NCI-H1417 treated with DMSO at 0.1 percent for 48 hours (cell line): ENCODE data around the gene CAPN5.
"Not testable (repeated sequence)": the region's sequence is repeated elsewhere in the genome, so short reads cannot be mapped to it uniquely, and the experiment has no call there.

Source experiments
- DNase-seq: peaks from one replicate; lab custom pipeline; 2025; lab: John Stamatoyannopoulos, UW

The CAPN5 gene

DNA sequence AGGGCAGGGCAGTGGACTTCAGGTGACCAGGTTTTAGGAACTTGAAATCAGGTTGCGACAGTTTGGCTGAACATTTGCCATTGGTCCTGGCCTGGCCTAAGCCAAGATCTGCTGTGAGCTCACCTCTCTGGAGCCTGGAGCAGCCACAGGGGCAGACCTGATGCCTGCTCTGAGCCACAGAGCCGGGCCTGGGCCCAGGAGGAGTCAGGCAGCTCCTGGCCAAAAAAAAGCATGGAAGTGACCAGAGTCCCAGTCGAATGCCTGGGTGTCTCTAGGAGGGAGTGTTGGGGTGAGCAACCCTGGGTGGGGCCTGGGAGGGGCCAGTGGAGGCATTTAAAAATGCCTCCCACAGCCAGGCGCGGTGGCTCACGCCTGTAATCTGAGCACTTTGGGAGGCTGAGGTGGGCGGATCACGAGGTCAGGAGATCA lies 29.8 kb downstream of the CAPN5 start:
- DNase-seq = no peak

DNA sequence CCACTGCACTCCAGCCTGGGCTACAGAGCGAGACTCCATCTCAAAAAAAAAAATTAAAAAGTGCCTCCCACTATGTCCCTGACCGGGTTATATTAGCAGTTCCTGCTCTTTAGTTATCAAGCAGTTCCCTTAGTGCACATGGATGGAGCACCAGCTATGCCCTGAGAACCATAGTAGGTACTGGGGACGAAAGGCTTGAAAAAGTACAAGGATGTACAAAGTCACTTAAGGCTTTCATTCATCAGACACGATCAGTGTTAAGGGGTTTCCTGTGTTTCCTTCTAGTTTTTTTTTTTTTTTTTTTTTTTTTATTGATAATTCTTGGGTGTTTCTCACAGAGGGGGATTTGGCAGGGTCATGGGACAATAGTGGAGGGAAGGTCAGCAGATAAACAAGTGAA lies 30.4 kb downstream of the CAPN5 start:
- DNase-seq = not testable (repeated sequence)

DNA sequence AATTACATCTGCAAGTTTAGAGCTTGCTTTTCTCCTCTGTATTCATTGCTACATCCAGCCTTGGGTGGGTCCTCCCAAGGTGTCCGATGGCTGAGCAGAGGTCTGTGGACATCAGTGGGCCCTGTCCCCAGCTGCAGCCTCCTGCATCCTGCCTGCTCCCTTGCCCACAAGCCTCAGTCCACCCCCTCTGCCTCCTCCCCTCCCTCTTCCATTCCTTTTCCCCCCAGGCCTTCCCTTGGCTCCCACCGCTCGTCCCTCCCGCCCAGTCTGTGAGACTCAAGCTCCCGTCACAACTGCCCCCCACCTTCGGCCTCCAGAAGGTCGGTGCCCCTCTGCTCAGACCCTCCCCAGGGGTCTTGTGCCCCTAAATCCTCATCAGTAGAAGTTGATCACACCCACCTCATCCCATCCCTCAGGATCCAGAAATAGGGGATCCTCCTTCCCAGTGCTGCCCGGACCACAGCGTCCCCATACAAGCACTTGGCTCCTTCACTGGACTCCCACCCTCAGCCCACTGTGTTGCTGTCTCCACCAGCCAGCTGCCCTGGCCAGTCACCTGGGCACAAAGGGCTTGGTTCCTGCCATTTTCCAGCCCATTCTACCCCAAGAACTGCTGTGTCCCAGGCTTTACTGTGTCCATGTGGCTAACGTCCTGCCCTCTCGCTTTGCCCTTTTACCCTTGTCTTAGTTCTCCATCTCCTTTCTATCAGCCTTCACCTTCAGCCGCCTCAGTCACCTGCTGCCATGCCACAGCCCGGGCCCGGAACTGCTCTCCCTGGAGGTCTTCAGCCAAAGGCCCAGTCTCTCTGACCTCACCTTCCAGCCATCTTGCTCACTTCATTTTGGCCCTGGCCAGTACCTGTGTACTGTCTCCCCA lies 33.6 kb downstream of the CAPN5 start:
- no peak for DNase-seq

DNA sequence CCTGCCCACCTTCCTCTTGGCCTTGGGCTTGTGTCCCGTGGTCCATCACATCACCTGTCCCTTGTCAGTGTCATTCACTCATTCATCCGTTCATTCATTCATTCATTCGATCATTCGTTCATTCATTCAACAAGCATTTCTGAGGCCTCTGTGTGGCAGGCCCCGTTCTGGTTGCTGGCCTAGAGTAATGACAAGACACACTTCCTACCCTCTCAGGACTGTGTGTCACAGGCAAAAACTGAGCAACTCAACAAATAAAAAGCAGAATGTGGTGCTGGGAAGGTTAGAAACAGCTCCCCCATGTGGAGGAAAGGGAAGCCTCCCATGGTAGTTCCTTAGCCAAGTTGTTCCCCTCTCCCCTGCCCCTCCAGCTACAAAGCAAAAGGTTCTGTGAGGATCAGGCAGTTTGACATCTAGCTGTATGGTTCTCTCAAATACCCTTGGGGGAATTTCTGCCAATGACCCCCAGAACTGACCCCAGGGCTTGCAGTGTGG lies 34.3 kb downstream of the CAPN5 start:
- no peak for DNase-seq

DNA sequence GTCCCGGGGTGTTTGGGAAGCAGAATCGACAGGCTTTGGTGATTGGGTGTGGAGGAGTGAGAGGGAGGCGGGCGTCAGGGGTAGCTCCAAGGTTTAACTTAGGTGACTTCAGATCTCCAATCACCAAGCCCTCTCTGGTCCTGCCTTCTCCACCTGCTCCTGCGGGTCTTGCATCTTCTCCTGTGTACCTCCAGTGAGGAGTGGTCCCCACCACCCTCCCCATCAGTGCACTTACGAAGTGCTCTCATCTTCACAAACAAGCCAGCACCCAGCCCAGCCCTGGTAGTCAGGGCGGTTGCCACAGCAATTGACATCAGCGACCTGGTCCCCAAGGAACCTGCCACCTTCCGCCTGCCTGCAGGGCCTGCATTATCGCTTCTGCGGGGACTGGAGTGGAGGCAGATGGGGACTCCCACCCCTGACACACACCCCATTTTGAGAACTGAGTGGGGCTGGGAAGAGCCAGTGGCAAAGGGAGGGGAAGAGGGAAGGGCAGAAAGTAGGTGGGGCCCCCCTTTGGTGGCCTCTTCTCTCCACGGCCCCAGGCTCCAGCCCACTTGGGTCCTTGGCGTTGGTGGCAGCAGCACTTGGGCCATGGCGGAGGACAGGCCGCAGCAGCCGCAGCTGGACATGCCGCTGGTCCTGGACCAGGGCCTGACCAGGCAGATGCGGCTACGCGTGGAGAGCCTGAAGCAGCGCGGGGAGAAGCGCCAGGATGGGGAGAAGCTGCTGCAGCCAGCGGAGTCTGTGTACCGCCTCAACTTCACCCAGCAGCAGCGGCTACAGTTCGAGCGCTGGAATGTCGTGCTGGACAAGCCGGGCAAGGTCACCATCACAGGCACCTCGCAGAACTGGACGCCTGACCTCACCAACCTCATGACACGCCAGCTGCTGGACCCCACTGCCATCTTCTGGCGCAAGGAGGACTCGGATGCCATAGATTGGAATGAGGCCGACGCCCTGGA lies 35.8 kb downstream of the CAPN5 start, which contains the start of gene OMP:
Gene OMP (plus strand): TSS at position 595 of the 965 bp plus-strand sequence. CDS start 0 bp downstream, at position 595.
- DNase-seq = no peak

DNA sequence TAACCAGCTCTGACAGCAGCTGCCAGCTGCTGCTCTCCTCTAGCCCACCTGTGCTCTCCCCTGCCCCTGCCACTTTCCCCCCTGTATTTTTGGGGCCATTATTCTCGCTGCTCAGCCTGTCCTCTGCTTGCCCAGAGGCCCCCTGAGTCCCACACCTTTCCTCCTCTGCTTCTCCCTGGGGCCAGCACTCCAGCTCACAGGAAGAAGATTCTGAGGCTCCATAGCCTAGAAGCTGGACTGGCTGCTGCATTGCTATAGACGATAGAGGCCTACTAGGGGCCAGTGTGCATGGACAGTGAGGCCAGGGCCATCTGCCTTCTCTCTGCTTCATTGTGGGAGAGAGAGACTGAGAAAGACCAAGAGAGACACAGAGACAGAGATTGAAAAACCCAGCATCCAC lies 36.5 kb downstream of the CAPN5 start:
- DNase-seq = no peak

DNA sequence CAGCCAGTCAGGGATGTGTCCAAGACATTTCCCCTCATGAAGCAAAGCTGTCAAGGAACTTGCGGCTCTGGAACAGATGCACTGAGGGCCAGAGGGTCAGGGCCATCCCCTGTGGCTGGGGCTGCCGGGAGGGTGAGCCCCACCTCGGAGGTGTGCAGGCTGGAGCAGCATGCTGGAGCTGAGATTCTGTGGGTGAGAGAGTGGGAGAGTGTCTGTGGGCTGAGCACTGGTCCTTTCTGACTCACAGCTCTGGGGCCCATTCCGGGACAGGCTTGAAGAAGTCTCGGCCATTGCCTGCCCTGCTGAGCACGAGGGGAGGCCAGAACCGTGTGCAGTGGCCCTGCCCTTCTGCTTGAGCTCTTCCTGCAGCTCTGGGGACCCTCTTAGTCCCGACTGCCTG lies 38.0 kb downstream of the CAPN5 start:
- no peak for DNase-seq

DNA sequence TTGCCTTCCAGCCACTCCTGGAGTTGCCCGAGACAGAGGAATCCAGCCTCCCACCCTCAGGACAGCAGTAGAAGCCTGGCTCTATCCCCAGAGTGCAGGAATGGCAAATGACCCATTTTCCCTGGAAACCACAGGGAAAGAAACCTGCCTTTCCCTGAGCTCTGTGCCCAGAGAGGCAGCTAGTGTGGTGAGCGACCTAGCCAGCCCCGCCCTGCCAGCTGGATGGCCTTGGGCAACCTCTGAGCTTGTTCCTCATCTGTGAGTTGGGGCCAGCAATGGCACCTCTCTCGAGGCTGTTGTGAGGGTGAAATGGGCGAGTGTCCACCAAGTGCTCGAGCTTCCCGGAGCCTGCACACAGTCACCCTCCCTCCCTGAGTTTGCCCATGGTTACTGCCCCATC lies 39.5 kb downstream of the CAPN5 start:
- no peak for DNase-seq

DNA sequence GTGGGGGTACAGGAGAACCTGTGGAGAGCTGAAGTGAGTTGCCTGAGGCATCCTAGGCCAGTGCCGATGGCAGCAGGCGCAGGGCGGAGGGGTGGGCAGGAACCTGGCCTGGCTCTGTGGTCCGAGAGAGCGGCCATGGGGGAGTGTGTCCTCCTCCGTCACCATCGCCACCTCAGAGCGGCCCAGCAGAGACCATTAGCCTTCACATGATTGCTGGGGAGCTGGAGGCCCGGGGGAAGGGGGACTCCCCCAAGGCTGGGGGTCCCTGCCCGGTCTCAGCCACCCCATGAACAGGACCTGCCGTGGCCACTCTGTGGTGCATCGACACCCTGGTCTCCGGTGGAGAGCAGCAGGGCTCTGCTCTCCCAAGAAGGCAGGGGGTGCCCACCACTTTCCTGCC lies 40.0 kb downstream of the CAPN5 start:
- no peak for DNase-seq

DNA sequence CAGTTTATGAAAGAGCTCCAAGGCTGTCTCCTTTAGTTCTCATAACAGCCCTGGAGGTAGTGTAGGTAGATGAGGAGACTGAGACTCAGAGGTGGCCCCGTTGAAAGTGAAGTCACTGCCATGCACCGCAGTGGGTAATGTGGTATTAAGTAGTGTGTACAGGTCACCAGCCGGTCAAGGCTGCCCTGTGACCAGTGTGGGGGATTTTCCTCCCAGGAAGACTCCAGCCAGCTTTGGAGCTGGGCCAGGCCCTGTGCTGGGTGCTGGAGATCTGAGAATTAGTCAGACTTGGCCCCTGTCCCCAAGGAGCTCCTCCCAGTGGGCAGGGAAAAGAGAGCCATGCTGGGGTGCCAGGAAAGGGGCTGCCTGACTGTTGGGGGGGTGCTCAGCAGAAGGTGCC lies 41.2 kb downstream of the CAPN5 start:
- DNase-seq = no peak

DNA sequence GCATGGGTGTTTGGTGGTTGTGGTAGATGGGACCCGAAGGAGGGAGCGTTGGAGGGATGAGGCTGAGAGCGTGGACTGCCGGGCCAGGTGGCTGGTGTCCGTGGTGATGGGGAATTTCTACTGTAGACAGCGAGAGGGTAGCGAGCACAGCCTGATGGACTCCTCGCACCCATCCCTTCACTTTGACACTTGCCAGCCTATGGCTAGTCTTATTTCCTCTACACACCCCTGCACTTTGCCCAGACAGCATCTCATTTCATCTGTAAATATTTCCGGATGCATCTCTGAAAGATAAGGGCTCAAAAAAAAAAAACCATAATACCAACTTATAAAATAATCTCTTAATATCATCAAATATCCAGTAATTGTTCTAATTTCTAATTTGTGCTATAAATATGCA lies 41.7 kb downstream of the CAPN5 start:
- no peak for DNase-seq

DNA sequence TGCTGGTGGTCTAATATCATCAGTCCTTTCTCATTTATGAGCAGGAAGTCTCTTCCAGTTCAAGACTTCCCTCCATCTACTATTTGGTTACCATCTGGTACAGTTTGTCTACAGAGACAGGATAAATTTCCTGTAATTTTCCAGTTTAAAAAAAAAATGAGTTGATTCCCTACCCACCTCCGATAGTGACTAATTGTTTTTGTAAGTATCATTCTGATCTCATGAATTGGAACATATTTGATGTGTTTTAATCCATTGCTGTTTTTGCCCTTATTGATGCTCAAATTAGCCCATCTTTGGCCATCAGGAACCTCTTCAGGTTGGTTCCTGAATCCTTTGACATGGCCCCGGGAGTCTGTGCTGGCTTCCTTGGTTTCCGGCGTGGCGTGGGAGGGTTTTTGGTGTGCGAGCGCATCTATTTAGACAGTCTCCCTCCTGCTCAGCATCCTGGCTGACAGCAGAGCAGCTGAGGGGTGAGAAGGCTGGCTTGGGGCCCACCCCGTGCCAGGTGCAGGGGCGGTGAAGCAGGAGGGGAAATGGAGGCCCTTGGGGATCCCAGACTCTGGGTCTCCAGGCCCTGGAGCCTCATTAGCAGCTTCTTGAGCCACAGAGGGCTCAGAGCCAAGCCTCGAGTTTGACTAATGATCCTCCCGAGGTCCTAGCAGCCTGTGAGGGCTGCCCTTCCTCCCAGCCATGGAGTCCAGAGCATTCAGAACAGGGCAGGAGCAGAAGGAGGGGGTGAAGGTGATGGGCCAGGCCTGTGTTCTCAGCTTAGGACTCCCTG lies 42.7 kb downstream of the CAPN5 start:
- DNase-seq = no peak

DNA sequence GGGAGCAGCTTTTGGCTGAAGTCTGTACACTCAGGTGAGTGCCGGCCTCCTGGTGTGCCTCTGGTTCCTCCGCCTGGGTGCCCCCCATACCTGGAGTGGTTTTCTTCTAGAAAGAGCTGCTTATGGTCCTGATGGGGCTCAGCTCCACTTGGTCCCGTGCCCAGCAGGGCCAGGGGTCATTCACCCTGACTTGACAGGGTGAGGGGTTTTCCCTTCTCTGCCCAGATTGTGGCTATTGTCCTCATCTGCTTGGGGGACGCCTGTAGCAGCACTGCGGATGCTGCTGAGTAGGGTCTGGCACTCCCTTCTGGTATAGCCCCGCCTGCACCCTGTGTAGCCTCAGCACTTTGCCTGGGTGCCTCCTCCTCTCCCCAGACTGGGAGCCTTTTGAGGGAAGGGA lies 44.1 kb downstream of the CAPN5 start:
- DNase-seq = no peak

DNA sequence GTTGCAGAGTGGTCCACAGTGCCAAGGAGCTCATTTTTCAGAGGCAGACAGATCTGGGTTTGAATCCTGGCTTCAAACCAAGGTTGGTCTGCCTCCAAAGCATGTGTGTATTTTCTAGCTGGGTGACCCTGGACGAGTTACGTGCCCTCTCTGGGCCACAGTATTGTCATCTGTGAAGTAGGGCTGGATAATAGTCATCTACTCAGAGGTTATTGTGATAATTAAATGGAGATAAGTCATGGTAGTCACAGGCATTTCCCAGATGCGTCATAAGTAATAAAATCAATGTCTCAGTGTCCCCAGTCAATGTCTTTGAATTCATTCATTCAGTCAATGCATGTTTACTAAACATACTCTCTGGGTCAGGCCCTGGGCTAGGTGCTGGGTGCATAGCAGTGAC lies 44.5 kb downstream of the CAPN5 start:
- DNase-seq = no peak

DNA sequence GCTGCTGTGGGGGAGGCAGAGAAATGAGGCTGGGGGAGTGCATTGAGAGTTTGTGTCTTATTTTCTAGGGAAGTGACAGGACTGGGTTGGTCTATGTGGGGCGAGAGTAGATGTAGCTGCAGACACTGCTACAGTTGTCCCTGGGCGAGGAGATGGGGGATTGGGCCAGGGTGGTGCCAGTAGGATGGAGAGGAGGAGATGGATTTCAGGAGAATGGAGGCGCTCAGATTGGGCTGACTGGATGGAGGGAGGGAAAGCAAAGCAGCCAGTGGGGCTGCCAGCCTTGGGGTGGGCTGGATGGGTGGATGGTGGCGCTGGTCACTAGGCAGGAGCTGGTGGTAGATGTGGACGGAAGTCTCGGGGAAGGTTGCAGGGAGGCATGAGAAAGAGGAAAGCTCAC lies 45.2 kb downstream of the CAPN5 start:
- no peak for DNase-seq

DNA sequence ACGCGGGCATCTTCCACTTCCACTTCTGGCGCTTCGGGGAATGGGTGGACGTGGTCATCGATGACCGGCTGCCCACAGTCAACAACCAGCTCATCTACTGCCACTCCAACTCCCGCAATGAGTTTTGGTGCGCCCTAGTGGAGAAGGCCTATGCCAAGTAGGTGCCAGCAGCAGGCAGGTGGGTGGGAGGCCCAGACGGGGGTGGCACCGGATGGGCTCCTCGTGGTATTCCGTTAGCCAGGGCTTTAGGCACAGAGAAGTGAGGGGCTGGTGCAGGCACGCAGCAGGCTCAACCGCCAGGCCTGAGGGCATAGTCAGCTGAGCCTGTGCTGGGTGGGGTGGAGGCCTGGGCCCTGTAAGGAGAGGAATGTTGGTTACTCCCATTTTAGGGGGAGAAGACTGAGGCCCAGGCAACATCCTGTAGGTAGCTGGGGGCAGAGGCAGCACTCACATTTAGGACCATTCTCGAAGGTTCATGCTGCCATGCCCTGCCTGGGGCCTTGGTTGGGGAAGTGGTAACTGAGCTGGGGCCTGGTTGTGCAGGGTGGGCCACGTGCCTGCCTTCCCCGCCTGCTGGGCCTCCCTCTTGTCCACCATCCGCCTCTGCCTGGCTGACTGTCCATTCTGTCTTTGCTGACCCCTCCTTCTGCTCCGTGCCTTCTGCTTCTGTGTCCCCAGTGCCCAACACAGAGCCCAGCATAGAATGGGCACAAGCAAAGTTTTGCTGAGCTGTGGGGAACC lies 46.0 kb downstream of the CAPN5 start:
- DNase-seq = no peak

DNA sequence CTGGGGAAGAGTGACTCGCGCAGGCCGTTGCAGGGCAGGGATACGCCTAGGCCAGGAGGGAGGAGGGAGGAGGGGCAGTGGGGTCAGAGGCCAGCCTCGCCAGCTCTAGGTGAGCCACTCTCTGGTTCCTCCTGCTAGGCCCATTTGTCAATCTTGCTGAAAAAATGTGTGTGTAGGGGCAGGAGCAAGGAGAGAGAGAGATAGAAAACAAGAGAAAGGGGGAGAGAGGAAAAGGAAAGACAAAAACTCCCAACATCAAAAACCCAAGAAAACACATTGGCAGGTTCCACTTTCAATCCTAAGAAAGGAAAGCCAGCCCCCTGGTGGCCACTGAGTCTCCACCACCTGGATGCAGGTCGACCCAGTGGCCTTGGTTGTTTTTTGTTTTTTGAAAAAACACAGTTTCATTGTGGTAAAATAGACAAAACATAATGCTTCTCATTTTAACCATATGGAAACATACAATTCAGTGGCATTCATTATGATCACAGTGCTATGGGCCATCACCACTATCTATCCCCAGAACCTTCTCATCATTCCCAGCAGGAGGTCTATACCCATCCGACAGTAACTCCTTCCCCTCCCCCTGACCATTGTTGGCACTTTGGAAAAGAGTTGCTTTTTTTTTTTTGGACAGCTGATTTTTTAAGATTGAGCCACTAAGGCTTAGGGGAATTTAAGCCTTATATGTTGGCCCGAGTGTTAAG lies 46.8 kb downstream of the CAPN5 start:
- no peak for DNase-seq

DNA sequence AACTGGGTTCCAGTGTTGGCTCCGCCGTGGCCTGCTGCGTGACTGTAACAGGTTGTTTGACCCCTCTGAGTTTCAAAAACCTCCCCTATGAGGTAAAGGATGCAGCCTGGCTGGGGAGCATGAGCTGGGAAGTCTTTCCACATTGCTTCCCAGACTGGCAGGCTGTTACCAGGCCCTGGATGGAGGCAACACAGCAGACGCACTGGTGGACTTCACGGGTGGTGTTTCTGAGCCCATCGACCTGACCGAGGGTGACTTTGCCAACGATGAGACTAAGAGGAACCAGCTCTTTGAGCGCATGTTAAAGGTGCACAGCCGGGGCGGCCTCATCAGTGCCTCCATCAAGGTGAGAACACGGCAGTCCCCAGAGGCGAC lies 47.3 kb downstream of the CAPN5 start:
- no peak for DNase-seq

DNA sequence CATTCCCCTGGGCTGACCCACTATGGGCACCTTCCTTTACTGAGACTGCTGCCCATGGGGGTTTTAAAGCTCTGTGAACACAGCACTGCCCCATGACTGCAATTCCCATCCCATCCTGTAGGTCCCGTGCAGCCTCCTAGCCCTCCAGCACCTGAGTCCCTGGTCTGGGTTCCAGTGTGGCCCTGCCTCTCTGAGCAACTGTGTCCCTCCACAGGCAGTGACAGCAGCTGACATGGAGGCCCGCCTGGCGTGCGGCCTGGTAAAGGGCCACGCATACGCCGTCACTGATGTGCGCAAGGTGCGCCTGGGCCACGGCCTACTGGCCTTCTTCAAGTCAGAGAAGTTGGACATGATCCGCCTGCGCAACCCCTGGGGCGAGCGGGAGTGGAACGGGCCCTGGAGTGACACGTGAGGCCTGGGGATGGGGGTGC lies 48.4 kb downstream of the CAPN5 start:
- no peak for DNase-seq

DNA sequence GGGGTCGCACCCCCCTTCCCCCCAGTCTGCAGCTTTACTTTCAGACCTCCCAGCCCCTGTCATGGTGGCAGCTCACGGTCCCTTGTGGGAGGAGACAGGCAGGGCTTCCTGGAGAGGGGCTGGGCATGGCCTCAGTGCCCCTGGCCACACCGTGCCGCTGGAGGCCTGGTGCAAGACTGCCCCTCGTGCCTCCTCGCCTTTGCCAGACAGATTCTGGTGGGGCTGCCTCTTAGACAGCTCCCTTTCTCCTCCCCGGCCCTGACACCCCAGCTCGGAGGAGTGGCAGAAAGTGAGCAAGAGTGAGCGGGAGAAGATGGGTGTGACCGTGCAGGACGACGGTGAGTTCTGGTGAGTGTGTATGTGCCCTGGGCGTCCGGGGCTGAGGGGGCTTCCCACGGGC lies 49.2 kb downstream of the CAPN5 start:
- no peak for DNase-seq

DNA sequence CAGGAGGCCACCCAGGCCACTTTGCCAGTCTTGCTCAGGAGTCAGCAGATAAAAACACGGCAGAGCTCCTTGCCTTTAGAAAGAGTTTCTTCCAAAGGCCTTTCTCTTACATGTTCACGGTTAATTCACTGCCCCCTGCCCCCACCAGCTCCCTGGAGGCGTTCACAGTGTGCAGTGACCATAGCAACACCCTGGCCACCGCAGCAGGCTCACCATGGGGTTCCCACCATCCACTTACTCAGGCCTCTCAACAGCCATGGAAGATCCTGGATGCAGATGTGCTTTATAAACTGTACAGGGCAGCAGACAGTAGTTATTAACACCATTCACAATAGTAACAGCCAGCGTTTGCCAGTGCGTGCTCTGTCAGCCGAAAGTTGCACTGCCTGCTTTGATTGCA lies 50.7 kb downstream of the CAPN5 start:
- DNase-seq = peak; percentile 55
